OCI-LY3 (cell line): ENCODE measurements around the gene TPM1.

Source experiments
- EZH2phosphoT487 ChIP-seq: fragments of 200-600 bp; shearing (Covaris generic); IDR thresholded peaks from 2 replicates; pipeline ENCODE4 v1.6.1; 2018; ENCODE audit warnings: antibody characterized with exemption, mixed run types, low read depth
- TF ChIP-seq, protein P1 (sequence below): fragments of 200-600, 300-600 bp; sonication (generic); IDR thresholded peaks from 2 replicates; pipeline ENCODE4 v1.5.1; 2014; ENCODE audit warnings: antibody characterized with exemption, low read length, low read depth

DNA sequence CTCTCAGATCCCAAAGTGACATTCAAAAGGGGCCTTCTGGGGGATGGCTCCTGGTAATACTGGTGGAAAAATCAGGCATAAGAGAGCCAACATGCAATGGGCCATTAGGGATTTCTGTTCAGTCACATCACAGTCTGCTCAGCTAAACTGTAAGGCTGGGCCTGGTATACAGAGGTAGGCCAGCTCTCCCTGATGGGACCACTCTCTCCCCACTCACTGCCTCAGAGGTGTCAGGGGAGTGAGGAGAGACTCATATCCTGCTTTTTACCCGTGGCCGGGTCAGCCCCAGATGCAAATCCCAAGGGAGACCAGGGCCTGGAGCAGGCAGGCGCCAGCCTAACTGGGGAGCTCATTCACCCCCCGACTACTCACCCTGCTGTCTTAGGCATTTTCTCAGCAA, 48.1 kb upstream of the TPM1 start:
- TF ChIP-seq, protein P1, sequence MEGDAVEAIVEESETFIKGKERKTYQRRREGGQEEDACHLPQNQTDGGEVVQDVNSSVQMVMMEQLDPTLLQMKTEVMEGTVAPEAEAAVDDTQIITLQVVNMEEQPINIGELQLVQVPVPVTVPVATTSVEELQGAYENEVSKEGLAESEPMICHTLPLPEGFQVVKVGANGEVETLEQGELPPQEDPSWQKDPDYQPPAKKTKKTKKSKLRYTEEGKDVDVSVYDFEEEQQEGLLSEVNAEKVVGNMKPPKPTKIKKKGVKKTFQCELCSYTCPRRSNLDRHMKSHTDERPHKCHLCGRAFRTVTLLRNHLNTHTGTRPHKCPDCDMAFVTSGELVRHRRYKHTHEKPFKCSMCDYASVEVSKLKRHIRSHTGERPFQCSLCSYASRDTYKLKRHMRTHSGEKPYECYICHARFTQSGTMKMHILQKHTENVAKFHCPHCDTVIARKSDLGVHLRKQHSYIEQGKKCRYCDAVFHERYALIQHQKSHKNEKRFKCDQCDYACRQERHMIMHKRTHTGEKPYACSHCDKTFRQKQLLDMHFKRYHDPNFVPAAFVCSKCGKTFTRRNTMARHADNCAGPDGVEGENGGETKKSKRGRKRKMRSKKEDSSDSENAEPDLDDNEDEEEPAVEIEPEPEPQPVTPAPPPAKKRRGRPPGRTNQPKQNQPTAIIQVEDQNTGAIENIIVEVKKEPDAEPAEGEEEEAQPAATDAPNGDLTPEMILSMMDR = no peak
- no peak for TF ChIP-seq EZH2phosphoT487
